GM21447 (cell line): ENCODE data around the gene CLCN4.

Experiments
- ATAC-seq: cut with Tn5 transposase; IDR thresholded peaks from one replicate; pipeline ENCODE4 v1.9.1; 2021; ENCODE audit not compliant: unreplicated experiment

CLCN4 gene

DNA sequence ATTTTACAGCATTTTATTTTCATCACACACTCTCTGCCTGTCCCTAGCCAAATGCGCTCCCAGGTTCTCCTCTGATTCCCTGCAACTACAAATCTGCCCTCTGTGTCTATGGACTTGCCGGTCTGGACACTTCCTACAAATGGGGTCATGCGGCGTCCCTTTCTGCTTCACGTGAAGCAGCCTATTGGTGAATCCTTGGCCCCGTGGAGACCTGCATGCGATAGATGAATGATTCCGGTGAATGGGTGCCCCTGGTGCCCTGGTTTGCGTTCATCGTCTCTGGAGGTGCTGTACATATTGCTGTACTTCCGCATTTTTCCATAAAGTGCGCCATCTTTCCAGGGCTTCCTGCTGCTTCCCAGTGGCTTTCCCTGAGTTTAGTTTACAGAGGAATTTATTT lies 27.5 kb upstream of the CLCN4 start:
- no peak for ATAC-seq

DNA sequence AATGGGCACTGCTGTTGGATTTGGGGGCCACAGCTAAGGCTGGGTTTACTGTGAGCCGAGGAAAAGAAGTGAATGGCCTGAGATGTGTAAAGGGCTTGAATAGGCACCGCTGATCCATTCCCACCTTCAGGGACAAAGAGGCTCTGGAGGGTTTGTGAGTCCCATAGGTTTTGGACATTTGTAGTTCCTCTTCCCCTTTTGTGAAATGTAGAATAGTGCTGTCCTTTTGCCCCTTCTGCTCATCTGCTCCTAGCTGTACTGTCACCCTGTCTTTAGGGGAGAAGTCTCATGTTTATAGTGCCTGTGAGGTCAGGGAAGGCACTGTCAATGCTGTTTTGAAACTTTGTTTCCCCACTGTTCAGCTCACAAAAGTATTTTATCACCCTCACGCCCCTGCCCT lies 26.4 kb upstream of the CLCN4 start:
- ATAC-seq = no peak

DNA sequence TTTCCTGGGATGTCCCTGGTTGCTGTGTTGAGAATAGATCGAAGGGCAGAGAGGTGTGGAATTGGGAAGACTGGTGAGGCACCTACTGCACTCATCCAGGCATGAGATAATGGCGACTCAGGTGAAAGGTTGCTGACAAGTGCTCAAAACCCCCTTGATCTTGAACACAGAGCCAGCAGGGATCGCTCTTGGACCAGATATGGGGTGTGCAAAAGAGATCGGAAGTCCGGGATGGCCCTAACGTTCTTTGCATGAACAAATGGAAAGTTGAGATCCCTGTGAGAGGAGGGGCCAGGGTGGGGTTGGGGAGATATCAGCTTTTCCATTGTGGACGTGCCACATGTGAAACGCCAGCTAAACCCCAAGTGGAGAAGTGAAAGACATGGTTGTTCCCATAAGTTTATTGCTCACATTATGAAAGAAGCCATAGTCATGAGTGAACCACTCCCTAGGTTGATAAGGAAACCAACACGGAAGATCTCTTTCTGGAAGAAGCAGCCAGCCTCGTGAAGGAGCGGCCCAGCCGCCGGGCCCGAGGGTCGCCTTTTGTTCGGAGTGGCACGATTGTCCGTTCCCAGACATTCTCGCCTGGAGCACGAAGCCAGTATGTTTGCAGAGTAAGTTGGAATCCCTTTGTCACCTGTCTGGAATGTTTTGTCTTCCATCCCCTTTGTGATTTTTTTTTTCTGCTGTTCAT lies 22.6 kb upstream of the CLCN4 start:
- ATAC-seq = no peak

DNA sequence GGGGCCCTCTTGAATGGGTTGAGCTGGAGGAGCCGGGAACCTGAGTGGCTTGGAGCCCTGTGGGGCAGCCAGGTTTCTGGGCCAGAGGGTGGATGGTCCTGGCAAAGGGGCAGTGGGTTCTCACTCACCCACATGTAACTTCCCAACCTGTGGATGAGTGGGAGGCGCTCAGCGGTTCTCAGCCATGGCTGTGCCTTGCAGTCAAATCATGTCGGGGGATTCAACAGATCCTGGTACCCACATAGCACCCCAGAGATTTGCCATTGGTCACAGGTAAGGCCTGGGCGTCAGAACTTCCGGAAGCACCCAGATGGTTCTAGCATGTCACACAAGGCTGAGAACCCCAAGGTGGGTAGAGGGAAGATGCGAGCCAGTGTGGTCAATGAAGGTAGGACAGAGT lies 21.9 kb upstream of the CLCN4 start:
- ATAC-seq = no peak

DNA sequence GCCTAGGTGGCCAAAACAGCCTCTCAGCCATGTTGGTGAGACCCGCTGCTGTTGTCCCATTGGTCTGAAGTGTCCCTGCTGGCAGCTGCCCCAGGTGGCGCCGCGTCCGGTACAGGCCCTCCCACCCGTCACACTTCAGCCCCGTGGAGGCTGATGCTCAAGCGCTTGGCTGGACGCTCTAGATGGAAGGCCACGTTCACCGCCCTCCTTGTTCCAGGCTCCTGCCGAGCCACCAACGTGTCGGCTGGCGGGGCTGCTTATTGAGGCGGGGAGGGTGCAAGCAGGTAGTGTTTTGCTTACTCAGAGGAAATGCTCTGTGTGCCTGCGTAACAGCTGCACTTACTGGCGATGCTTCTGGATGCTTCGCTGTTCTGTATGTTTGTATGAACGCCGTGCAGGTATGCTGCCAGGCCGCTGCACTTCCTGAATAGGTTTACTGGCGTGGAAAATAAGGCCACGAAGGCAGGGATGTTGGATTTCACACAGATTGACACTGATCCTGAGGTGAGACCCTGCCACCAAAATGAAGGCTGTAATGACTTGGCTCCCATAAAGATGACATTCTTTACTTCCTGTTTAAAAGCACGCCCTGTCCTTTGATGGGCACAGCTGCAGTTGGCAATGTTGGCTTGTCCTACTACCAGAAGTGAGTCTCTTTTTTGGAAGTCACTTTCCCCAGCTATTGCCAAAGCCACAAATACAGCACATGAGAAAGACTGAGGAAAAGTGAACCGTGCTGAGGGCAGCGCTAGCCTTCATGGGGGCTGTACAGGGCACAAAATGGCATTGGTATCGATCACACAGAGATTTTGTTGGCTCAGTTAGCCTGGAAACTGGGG lies 21.0 kb upstream of the CLCN4 start:
- no peak for ATAC-seq

DNA sequence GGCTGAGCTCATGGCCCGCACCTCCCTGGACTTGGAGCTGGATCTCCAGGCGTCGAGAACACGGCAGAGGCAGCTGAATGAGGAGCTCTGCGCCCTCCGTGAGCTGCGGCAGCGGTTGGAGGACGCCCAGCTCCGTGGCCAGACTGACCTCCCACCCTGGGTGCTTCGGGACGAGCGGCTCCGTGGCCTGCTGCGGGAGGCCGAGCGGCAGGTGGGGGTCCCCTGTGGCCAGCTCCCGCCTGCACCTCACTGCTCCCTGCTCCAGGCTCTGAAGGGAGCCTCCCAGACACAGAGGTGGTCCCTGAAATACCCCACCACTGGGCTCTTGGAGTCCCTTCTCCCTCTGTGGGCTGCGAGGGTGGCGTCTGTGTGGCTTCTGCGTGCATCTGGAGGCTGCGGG lies 18.0 kb upstream of the CLCN4 start:
- ATAC-seq = no peak

DNA sequence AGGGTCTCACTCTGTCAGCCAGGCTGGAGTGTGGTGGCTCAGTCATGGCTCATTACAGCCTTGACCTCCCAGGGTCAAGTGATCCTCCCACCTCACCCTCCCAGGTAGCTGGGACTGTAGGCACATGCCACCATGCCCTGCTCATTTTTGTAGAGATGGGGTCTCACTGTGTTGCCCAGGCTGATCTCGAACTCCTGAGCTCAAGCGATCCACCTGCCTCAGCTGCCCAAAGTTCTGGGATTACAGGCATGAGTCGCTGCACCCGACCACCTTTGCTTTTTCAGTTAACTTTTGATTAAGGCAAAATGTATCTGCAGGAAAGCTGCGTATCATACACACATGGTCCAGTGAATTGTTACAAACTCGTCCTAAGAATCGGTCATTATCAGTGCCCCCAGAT lies 16.5 kb upstream of the CLCN4 start:
- ATAC-seq = no peak

DNA sequence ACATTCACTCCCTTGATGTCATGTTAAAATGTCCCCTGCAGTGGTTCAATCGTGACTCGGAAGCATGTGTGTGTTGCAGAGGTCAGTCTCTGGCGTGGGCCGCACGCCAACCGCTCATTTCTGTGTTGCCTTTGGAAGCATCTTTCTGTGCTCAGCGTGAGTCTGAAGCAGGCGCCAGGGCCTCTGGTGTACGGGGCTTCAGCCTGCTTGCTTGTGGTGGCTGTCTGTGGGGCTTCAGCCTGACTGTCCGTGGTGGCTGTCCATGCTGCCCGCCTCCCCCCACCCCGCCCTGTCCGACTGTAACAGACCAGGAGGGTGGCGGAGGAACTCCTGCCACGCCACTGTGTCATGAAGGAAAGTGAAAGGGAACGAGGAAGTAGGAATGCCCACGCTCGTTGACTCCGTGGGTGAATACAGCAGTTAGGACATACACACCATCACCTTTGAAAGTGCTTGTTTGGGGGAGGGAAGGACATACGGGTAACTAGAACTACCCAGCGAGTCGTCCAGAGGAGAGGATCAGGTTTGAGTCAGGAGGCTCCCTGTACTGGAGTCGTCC lies 14.7 kb upstream of the CLCN4 start:
- no peak for ATAC-seq

DNA sequence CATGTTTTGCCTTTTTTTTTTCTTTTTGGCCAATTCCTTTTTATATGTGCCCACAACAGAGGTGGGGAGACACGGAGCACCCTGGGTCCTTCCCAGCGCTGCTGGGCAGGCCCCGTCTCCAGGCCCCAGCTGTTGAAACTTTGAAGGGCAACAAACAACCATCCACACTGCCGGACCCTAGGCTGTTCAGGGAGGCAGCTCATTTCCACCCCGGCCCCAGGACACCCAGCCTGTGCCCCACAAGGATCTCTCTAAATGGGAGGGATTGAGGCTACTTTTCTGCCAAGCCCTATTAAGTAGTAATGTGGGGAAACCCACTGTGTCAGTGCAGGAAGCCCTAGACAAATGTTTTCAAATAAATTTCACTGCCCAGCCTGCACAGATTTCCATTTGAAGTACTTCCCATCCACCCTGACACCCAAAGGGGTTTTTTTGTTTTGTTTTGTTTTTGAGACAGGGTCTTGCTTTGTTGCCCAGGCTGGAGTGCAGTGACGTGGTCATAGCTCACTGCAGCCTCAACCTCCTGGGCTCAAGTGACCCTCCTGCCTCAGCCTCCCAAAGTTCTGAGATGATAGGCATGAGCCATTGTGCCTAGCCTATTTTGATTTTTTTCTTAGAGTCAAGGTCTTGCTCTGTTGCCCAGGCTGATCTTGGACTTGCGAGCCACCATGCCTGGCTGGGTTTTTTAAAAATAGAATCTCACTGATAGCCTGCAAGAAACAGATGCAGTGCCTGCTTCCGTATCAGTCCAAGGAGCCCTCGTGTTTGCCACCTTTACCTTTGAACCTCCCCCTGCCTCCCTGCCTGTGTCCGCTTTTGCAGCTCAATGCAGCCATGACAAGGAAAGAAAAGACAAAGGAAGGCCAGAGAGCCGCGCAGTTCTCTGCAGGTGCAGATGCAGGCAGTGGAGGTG lies 13.4 kb upstream of the CLCN4 start:
- ATAC-seq = no peak

DNA sequence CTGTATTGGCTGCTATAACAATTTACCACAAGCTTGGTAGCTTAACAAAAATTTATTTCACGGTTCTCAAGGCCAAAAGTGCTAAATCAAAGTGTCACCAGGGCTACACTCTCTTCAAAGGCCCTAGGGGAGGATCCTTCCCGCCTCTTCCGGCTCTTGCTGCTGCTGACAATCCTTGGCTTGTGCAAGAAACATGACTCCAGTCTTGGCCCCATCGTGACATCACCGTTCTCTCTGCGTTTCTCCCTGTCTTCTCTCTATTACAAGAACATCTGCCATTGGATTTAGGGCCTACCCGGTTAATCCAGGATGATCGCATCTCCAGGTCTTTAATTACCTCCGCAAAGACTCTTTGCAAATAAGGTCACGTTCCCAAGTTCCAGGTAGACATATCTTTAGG lies 10.4 kb upstream of the CLCN4 start:
- no peak for ATAC-seq

DNA sequence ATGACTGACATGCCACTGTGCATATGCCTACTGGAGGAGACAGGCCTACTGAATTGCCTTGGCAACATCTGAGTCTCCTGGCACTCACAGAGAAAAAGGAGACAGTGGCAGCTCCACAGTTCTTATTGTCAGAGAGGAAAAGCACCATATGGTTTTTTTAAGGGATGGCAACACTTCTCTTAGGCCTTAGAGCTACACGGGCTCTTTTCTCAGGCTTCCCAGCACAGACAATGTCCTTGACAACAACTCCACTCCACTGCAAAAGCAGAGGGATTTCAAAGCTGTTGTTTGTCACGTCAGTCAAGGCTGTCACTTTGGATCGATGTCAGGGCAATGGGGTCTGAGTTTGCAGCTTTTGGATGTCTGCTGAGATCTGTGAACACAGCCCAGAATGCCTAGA lies 4.7 kb upstream of the CLCN4 start:
- ATAC-seq = no peak

DNA sequence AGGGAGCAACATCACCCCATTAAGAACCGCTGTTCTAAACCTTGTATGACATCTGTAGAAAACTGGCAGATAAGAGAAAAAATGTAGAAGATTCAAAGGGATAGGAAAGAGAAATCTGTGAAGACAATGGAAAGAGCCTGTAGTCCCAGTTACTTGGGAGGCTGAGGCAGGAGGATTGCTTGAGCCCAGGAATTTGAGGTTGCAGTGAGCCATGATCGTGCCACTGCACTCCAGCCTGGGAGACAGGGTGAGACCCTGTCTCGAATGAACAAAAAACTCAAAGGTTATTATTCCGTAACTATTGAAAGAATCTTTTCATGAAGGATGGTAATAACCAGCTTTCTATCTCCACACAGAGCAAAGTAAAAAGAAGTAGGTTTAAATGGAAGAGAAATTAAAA lies 1.6 kb upstream of the CLCN4 start:
- no peak for ATAC-seq

DNA sequence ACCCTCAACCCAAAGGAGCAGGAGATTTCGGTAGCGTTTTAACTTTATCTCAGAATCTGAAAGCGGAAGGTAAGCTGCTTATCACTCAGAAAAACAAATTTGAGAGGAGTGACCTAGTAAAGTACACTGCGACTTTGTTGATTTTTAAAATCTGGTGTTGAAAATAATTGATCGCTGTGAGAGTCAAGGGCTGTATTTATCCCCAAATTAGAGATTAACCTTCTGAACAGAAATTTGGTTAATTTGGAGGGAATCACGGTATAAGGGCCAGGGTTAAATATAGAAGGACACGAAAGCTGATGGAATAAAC lies 212 bp downstream of the CLCN4 start:
- no peak for ATAC-seq

DNA sequence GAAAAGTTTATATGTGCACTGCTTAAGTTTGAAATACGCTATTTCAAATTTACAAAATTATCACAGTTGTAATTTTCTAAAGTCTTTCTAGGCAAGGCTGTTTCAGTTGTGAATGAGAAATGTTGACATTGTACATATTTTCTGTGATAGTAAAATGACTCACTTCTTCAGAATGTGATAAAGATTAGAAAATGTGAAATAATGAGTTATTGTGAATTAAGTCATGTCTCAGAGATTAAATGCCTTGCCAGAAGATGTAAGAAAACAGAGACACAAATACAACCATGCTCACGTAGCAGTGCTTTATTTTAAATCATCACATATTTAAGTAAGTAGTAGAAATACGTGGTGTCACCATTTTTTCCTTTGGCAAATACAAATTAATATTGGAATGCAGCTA lies 768 bp downstream of the CLCN4 start:
- no peak for ATAC-seq

DNA sequence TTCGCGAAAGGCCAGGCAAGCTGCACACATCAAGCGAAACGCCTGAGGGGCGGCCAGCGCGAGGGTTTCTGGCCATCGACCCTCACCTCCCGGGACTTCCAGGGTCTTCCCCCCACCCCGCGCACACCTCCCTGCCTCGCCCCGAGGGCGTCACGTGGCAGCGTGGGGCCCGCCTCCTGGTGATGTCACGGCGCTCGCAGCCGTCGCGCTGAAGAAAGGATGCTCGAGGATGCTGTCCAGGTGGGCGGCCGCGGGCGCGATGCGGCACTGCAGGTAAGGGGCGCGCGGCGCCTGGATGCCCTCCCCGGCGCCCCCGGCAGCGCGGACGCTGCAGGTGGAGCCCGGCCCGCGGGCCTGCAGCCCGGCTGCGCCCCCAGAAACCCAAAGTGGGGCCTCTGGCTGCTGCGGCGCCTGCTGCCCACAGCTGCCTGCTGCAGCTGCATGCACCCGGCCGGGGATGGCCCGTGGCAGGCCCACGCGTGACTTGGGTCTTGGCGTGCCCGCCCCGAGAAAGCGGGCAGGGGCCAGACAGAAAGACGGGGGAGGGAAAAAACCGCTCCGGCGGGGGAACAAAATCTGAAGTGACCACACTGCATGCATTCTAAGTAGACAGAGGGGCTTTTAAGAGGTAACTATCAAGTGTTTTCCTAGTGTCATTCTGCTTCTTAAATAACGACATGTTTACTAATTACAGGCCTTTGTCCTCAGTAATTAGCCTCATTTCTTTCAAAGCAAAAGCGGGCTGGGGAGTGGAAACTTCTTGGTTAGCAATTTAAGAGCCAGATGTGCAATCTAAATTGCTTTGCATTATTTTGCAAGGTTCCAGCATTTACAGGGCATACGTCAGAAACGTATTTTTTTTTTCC lies 1.7 kb downstream of the CLCN4 start:
- ATAC-seq = no peak

DNA sequence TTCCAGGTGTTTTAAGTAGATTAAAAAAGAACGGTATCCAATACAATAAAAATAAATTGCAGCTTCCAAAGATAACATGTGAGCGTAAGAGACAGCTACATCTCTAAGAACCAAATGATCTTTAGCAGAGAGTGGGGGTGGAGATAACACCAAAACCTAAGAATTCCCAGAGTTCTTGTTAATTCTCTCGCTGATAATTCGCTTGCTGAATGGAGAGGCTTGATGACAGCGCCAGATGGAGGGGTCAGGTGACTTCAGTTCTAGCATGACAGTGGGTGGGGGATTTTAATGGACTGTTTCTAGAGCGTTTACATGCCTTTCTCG lies 2.3 kb downstream of the CLCN4 start:
- ATAC-seq = no peak

DNA sequence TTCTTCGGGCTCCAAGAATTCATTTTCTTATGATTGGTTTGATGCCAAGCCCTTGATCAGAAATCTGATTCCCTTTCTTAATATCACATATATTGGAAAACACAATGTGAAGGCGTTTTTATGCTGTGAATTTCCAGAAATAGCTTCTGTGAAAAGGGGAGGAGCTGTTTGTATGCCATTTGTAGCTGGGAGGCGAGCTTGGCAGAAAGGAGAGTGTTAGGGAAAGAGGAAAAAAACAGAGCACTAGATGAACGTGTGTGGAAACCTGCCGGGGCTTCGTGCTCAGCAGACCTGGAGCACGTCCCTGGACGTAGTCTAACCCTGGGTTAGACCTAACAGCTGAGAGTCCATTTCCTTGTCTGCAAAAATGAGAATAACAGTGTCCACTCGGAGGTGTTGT lies 3.4 kb downstream of the CLCN4 start:
- no peak for ATAC-seq

DNA sequence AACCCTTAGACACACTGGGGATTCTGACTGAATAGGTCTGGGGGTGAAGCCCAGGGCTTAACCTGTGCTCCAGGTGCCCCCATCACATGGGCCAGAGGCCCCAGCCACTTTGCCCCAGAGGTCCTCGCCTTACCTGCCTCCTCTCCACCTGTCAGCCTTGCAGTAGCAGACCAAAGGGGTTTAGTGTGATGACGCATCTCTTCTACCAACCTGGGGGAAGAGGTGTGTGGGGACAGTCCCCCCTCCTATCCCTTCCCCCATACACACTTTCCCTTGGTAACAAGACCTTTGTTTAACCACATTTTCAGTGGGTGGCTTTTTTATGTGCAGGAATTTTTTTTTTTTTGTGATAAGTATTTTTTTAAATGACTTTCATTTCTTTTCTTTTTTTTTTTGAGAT lies 6.3 kb downstream of the CLCN4 start:
- ATAC-seq = no peak

DNA sequence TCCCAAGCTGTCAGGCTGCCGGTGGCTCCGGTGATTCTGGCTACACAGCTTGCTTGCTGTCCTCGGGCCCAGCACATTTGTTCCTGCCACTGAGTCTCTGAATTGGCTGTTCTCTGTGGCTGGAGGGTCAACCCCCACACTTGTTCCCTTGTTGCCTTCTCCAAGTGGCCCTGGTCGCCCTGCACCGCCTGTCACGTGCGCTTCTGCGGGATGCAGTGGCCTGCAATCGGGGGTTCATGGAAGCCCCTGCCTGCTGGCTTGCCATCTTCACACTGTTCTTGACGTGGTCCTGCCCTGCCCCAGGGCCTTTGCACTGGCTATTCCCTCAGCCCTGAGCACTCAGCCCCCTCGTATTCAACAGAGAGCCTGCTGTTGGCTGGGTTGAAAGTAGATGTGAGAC lies 8.1 kb downstream of the CLCN4 start:
- no peak for ATAC-seq

DNA sequence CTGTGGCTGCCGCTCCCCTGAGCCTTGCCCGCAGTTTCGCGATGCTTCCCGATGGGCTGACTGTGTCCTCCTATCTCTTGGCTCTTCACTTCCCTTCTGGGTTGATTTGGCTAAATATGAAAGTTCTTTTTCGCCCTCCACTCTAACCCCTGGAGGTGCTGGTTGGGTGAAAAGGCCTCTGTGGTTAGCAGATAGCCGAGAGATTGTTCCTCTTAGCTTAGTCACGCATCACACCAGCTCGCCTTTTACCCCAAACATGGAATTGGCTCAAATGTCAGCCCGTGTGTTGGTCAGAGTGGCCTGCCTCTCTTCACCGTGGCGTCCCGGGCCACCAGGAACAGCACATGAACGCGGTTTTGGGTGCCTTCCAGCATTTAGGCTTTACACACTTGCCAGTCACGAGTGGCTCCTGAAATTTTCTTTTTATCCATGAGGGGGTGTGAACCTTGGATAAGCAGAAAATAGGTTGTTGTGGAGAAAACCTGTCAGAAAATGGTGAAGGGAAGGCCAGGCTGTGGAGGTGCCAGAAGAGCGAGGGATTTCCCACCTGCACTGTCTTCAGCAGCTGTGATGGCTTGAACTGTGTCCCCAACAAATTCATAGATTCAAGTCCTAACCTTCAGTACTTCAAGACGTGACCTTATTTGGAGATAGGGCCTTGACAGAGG lies 8.9 kb downstream of the CLCN4 start:
- no peak for ATAC-seq
